GM19025 (cell line): ENCODE results near the gene RPL5.
A peak's percentile ranks its signal among the peaks of the same experiment; 100 is the strongest.
"Not testable (repeated sequence)": the region's sequence is repeated elsewhere in the genome, so short reads cannot be mapped to it uniquely, and the experiment has no call there.

Experiments used
- ATAC-seq: cut with Tn5 transposase; IDR thresholded peaks from one replicate; pipeline ENCODE4 v1.9.1; 2021; ENCODE audit warnings: mild to moderate bottlenecking, low read depth, moderate library complexity; ENCODE audit not compliant: unreplicated experiment

The RPL5 gene

DNA sequence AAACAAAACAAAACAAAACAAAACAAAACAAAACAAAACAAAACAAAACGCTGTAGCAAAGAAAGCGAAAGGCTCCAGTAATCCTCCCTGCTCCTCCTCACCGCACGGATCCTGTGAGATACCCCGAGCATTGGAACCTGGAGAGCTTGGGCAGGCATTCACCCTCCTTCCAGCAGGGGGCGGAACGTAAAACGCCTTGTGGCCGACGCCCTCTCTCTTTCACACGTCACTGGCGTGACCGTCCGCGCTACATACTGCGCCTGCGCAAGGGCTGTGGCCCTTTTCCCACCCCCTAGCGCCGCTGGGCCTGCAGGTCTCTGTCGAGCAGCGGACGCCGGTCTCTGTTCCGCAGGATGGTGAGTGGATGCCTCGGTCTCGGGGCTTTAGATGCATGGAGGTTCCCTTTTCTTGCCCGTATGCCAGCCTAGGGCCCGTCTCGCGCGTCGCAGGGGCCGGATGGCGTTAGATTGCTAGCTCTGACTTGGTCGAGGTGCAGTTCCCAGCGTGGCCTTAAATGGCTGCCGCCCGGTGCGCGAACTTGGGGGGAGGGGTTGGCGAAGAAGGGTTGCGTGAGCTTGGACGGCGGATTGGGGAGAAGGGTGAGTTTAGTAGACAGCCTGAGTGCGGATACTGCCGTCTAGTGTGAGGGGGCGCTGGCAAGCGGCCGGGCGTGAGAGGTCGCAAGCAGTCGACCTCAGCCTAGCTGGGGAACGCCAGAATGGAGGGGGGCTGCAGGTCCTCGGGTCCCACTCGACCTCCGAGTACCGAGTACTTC lies at the start of gene RPL5:
TSS of gene RPL5 (plus strand) at position 279 of the 775 bp plus-strand sequence. CDS start at position 354, 75 bp downstream.
- ATAC-seq, result peak; percentile 97

DNA sequence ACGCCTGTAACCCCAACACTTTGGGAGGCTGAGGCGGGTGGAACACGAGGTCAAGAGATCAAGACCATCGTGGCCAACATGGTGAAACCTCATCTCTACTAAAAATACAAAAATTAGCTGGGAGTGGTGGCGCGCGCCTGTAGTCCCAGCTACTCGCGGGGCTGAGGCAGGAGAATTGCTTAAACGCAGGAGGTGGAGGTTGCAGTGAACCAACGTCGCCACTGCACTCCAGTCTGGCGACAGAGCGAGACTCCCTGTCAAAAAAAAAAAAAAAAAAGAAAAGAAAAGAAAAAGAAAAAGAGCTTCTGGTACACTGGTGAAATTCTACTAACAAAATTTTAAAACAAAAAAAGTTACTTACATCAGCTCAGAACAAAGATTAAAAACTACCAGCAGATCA lies 48.3 kb upstream of the RPL5 start:
- not testable (repeated sequence) for ATAC-seq

DNA sequence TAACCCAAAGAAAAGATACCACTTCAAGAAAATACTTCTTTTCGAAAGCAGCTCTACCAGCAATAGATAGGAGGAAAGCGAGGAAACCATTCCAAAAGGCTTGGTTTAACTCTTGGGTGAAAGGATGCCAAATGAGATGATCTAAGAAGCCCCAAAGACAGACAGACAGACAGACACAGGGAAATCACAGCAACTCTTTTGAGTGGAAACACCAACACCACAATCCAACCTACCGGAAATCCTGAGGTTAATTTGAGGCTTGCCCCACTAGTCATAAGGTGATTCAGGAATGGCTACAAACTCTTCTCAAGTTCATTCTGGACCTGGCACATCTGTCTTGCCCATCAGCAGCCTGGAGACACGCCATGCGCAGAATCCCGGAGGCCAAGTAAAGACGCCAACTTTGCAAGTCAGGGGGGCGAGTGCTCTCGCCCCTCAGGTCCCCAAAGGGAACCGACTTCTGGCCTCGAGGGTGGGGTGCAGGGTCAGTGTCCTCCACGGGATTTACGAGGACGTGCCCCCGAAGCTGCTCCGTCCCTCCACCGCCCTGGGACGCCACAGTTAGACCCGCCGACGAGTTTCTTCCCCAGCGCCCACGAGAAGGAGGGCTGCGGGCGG lies 47.7 kb upstream of the RPL5 start:
- no peak for ATAC-seq

DNA sequence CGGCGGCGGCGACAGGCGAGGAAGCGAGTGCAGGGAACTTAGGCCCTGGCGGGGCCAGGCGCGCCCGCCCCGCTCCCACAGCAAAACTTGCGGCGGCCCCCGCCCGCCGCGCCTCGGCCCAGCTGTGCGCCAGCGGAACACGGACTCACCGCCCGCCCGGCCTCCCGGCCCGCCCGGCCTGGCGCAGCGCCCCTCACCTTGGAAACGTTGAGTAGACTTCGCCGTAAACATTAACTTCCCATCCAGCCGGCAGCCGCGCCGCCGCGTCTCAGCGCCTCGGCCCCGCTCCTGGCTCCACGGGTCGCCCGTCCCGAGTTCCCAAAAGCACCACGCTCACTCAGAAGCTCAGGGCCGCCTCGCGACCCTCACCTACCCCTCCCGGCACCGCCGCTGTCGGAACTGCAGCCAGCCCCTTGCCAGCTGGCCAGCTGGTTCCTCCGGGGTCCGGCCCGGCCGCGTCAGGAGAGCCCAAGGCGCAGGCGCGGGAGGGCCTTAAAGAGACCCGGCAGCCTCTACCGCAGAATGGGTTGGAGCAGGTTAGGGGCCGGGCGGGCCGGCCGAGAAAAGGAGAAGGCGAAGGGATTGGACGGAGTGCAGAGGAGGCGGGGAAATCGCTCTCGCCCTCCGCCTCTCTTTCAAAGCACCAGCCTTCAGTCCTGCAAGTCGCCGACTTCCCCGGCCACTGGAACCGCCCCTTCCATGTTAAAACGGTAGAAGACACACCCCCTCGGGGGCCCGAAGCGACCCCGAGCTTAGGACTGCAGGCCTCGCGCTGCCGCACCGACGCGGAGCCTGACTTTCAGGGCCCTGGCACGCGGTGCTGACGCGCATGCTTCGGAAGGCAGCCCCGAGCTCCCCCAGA lies 47.0 kb upstream of the RPL5 start, which contains the start of gene EVI5:
TSS of gene EVI5 (minus strand) at position 470 of the 862 bp plus-strand sequence. CDS start 48,562 bp downstream, outside the sequence.
- peak; percentile 95 for ATAC-seq

DNA sequence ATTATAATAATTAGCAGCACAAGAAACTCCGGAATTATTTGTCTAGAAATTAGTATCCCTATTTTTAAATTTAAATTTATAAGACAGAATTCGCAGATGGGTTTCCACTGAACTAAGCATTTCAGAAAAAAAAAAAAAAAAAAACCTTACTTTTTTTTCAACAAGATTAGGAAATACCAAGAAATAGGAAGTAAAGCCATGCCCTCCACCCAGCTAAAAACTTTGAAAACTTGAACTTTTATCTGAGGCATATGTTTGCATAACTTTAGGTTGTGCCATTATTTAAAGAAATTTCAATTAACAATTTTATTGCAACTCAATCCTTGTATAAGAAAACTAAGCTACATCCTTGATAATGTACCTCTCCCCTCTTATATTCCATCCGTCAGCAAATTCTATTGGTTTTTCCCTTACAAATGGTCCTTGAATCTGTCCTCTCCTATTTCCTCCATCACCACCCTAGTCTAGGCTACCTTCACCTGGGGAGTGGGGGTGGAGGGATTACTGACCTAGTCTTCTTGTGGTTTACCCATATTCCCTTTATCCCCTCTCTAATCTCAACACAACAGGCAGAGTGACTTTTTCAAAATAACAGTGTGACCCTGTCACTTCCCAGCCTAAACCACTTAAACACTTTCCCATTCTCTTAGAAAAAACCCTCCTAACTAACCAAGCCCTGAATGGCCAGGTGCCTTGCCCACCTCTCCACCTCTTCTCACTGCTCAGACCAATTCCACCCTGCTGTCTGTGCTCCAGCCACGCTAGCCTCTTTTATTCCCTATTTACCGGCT lies 45.5 kb upstream of the RPL5 start:
- no peak for ATAC-seq

DNA sequence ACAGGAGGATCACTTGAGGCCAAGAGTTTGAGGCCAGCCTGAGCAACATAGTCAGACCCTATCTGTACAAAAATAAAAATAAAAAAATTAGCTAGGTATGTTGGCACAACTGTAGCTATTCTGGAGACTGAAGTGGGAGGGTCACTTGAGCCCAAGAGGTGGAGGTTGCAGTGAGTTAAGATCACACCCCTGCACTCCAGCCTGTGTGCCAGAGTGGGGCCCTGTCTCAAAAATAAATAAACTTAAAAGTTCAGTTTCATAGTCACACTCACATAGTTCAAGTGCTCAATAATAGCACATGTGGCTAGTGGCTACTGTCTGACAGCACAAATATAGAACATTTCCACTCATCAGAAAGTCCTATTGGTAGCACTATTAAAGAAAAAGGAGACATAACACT lies 41.8 kb upstream of the RPL5 start:
- ATAC-seq, result no peak

DNA sequence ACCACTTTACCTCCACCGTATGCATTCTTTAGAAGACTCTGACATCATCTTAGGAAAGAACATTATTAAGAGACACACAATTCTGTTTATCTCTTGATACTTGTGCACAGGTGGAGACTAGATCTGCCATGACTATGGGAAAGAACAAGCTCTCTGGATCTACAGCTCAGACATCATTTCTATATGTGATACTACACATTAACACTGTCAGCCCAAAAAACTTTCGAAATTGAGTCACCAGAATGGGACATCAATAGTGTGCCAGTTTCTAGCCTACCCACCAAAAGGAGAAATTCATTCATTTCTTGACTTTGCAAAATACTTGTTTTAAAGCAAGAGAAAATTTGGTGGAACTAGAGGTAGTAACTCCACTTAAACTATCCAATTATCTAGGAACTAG lies 41.0 kb upstream of the RPL5 start:
- no peak for ATAC-seq

DNA sequence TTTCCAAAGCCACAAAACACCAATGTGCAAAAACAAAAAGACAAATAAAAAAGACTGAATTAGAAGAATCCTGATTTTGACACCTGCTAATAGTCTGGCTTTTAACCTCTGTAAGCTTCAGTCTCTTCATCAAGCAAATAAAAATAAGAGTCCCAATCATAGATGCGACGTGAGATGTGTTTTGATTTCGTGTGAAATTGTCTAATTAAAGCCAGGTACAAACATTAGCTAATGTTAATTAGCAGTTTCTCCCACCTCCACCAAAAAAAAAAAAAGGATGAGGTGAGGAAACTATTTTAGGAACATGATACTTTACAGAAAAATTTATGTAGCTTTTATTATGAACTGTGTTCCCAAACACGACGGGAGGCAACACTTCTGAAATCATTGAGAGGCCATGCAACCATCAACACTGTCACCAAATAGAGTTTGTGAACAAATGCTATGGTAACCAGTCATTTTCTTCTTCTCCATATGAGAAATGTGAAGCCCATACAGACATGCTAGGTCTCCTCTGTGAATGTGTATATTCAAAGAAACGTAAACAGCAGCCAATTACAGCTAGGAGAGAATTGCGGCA lies 40.3 kb upstream of the RPL5 start:
- ATAC-seq, result no peak

DNA sequence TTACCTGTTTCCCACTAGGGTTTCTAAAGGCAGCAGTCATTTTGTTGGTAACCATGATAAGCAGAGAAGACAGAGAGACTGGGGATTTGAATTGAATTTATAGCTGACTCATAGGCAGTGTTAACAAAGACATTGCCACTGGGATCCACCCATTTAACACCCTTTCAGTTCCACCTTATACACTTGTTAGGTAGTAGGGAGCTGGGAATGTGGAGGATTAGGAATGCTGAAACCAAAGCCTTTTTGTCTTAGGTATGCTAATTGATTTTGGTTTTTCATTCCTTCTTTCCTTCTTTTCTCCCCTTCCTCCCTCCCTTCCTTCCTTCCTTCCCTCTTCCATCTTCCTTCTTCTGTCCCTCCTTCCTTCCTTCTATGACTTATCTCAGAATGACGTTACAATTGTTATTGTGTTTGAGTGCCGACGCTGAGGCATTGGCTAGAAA lies 39.5 kb upstream of the RPL5 start:
- ATAC-seq, result no peak

DNA sequence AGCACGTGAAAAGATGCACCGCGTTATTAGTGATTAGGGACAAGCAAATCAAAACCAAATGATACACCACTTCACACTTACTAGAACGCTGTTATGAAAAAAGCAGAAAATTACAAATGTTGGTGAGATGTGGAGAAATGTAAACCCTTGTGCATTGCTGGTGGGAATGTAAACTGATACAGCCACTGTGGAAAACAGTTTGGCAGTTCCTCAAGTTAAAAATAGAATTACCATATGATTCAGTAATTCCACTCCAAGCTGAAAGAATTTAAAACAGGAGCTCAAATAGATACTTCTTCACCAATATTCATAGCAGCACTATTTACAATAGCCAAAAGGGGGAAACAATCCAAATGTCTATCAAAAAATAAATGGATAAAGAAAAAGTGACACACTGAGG lies 36.7 kb upstream of the RPL5 start:
- no peak for ATAC-seq

DNA sequence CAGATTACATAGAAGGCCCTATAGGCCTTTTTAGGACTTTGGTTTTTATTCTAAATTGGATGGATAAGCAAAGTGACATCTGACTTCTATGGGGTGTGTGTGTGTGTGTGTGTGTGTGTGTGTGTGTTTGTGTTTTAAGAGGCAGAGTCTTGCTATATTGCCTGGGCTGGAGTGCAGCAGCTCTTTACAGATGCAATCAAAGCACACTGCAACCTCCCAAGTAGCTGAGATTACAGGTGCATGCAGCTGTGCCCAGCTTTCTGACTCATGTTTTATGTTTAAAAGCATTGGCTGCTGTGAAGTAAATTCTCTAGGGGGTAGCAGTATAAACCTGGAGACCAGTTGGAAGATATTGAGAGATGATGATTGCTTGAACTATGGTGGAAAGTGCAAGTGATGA lies 34.5 kb upstream of the RPL5 start:
- no peak for ATAC-seq

DNA sequence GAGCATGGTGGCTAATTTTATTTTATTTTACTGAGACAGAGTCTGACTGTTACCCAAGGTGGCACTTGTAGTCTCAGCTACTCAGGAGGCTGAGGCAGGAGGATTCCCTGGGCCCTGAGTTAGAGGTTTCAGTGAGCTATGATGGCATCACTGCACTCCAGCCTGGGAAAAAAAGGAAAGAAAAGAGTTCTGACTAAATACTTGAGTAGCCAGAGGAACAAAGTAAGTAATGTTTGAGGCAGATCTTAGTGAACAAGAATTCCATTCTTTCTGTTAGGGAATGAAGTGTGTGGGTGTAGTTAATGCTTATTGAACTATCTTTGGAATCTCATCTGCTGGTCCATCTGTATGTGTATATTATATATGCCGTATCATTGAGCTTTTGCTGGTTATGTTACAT lies 33.9 kb upstream of the RPL5 start:
- no peak for ATAC-seq

DNA sequence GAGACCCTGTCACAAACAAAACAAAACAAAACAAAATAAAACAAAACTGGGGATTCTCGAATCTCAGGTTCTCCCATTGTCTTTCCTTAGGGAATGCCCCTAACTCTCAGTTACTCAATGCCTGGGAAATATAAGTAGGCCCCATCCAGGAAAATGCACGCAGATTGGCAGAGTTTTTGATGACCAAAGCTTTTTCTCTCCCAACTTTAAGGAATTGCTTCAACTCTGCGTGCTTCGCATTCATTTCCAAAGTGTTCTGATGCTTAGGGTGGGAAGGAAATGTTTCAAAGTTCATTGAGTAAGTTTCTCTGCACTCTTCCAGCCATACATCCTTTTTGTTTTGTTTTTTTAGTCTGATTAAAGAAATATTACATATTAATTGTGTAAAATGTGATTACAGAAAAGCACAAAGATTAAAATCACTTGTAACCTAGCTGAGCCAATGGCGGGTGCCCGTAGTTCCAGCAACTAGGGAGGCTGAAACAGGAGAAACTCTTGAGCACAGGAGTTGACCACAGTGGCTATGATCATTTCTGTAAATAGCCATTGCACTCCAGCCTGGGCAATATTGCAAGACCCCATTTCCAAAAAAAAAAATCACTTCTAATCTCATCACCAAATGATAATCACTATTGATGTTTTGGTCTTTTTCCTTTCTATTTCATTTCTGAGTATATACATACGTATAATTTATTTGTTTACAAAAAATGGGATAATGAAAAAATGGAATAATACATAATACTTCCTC lies 28.5 kb upstream of the RPL5 start:
- ATAC-seq, result no peak

DNA sequence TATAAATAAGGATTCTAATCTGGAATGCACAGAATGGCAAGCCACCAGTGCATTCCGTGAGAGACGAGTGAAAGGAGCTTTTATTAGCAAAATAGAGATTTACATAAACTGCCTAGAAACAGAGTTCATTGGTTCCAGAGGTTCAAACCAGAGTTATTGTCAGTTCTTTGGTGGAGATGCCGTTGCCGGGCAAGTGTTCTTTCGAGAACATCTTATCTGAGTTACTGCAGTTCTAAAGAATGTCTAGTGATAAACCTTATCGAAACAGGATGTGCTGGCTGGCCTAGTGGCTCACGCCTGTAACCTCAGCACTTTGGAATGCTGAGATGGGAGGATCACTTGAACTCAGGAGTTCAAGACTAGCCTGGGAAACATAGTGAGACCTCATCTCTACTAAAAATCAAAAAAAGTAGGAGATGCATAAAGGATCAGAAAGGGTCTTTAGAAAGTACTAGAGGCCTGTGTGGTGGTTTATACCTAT lies 27.1 kb upstream of the RPL5 start:
- ATAC-seq, result no peak

DNA sequence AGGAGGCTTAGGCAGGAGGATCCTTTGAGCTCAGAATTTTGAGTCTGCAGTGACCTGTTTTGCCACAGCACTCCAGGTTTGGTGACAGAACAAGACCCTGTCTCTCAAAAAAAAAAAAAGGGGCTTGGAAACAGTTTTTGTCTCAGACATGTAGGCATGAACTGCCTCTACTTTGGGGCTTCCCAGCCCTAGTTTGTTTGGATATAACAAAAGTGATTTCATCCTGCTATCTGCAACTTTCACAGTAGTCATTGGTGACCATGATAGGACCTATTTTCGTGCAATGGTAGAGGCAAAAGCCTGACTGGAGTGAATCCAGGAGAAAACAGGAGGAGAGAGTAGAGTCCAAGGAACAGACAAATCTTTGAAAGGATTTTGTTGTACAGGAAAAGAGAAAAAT lies 26.6 kb upstream of the RPL5 start:
- no peak for ATAC-seq

DNA sequence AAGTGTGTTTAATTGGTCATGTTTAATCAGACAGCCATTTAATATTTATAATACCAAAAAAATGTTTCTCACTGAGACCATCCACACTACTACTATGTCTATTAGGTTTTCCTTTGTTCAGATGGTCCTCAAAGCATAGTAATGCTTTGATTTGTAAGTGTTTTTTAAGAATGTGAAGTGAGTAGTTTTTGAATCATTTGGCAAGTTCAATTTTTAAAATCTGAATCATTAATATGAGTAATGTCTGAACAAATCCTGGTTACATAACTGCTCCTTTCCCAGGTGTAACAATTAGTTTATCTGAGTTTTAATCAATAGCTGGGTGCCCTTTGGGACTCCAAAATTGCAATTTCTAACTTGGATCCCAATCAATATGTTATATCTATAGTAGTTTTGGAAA lies 23.5 kb upstream of the RPL5 start:
- ATAC-seq, result no peak

DNA sequence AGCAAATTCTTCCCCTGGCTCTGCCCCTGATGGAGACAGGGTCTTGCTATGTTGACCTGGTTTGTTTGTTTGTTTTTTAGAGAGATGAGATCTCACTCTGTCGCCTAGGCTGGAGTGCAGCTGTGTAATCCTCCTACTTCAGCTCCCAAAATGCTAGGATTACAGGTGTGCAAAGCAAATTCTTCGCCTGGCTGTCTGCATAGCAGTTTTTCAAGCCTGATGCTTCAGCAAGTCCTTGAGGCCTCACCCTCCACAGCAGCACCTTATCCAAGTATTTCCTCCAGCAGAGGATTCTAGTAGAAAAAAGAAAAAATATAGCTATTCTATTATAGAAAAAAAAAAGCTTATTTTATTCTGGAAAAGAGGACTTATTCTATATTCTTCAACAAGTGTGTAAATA lies 15.1 kb upstream of the RPL5 start:
- no peak for ATAC-seq

DNA sequence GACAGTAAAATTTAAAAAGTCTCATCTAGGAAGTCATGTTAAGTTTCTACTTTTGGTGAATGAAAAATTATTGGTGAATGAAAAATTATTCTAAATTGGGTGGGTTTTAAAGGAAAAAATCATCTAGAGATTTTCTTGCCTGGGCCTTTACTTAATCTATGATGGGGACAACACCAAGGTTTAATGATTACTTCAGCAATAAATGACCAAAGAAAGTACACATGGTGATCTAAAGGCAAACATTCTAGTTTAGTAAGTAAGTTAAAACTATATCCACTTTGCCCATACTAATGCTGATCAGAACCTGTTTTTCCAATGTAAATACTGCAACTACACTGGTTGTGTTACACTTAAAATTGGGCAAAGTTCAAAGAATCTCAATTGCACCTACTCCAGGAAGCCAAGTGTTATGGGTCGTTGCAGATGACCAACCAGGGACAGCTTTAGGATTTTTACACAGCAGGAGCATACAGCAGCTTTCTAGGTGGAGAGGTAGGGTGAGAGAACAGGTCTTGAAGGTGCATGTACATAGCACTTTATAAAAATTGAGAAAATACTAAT lies 14.6 kb upstream of the RPL5 start:
- no peak for ATAC-seq
